Astrocyte (in vitro differentiated cells and primary cell): ENCODE results near the gene KCNG2. TPM values are rescaled to one million over a fixed set of nuclear protein-coding genes. Genes with fewer than 3 reads are reported as not detected.
A peak's percentile ranks its signal among the peaks of the same experiment; 100 is the strongest.

Experiments used
- DNase-seq: peaks from one replicate; pipeline ENCODE4 v3.0.0-alpha.2; 2010; ENCODE audit warnings: low read depth
- FAIRE-seq: peaks from 2 replicates; lab custom pipeline; 2011; peaks lifted over from hg19 to GRCh38; lab: Jason Lieb, UNC
- H2AFZ ChIP-seq: 2 replicates; pipeline ENCODE4 v1.6.0; 2012; ENCODE audit warnings: low read depth, low read length, inconsistent platforms
- H3K27ac ChIP-seq: 2 replicates; pipeline ENCODE4 v1.5.1; 2011; ENCODE audit warnings: low read depth, low read length, inconsistent platforms
- H3K27me3 ChIP-seq: 2 replicates; pipeline ENCODE4 v1.6.0; 2011; ENCODE audit warnings: low read length, inconsistent platforms; ENCODE audit not compliant: insufficient read depth
- H3K36me3 ChIP-seq: 2 replicates; pipeline ENCODE4 v1.5.1; 2011; ENCODE audit warnings: low read length, inconsistent platforms; ENCODE audit not compliant: insufficient read depth
- H3K4me1 ChIP-seq: 2 replicates; pipeline ENCODE4 v1.5.1; 2011; ENCODE audit warnings: low read length, inconsistent platforms; ENCODE audit not compliant: insufficient read depth
- H3K4me2 ChIP-seq: 2 replicates; pipeline ENCODE4 v1.6.0; 2012; ENCODE audit warnings: low read length, inconsistent platforms
- H3K4me3 ChIP-seq: 2 replicates; pipeline ENCODE4 v1.5.1; 2011; ENCODE audit warnings: low read depth, mild to moderate bottlenecking, low read length, inconsistent platforms; ENCODE audit not compliant: insufficient read depth
- H3K79me2 ChIP-seq: 2 replicates; pipeline ENCODE4 v1.6.0; 2012; ENCODE audit warnings: mild to moderate bottlenecking, low read length, inconsistent platforms; ENCODE audit not compliant: insufficient read depth
- H3K9ac ChIP-seq: 2 replicates; pipeline ENCODE4 v1.6.0; 2012; ENCODE audit warnings: mild to moderate bottlenecking, low read length, inconsistent platforms
- H3K9me3 ChIP-seq: 2 replicates; pipeline ENCODE4 v1.5.1; 2012; ENCODE audit warnings: low read depth, mild to moderate bottlenecking, low read length, inconsistent platforms; ENCODE audit not compliant: insufficient read depth
- H4K20me1 ChIP-seq: 2 replicates; pipeline ENCODE4 v1.6.0; 2012; ENCODE audit warnings: low read length, inconsistent platforms; ENCODE audit not compliant: insufficient read depth
- H3K27ac Mint-ChIP-seq: one replicate; pipeline ENCODE4 v1.8.0; 2021; ENCODE audit warnings: mild to moderate bottlenecking, mixed read lengths; ENCODE audit not compliant: unreplicated experiment
- H3K27me3 Mint-ChIP-seq: one replicate; pipeline ENCODE4 v1.8.0; 2021; ENCODE audit warnings: low read depth, mixed read lengths; ENCODE audit not compliant: unreplicated experiment
- H3K36me3 Mint-ChIP-seq: one replicate; pipeline ENCODE4 v1.8.0; 2021; ENCODE audit warnings: low read depth, mixed read lengths; ENCODE audit not compliant: unreplicated experiment
- H3K4me1 Mint-ChIP-seq: one replicate; pipeline ENCODE4 v1.8.0; 2021; ENCODE audit warnings: low read depth, mixed read lengths; ENCODE audit not compliant: unreplicated experiment
- H3K4me3 Mint-ChIP-seq: one replicate; pipeline ENCODE4 v1.8.0; 2021; ENCODE audit warnings: mild to moderate bottlenecking, moderate library complexity, mixed read lengths; ENCODE audit not compliant: unreplicated experiment
- H3K9me3 Mint-ChIP-seq: one replicate; pipeline ENCODE4 v1.8.0; 2021; ENCODE audit warnings: mild to moderate bottlenecking, mixed read lengths; ENCODE audit not compliant: unreplicated experiment
- EZH2 ChIP-seq: IDR thresholded peaks from 2 replicates; pipeline ENCODE4 v1.6.1; 2012; ENCODE audit warnings: mild to moderate bottlenecking, low read length, inconsistent platforms; ENCODE audit not compliant: insufficient read depth
- total RNA-seq: library from RNA; stranded (reverse); gene quantifications from 2 replicates; pipeline ENCODE4 v1.2.1, GENCODE V29; 2021
- TF ChIP-seq, protein P1 (sequence below): IDR thresholded peaks from 2 replicates; pipeline ENCODE4 v1.5.1; 2011; ENCODE audit warnings: low read depth, mild to moderate bottlenecking, inconsistent platforms, low read length, moderate library complexity; ENCODE audit not compliant: insufficient read depth

KCNG2 gene
- total RNA-seq, 1 donor from 2014 or later, result 0.16 TPM

DNA sequence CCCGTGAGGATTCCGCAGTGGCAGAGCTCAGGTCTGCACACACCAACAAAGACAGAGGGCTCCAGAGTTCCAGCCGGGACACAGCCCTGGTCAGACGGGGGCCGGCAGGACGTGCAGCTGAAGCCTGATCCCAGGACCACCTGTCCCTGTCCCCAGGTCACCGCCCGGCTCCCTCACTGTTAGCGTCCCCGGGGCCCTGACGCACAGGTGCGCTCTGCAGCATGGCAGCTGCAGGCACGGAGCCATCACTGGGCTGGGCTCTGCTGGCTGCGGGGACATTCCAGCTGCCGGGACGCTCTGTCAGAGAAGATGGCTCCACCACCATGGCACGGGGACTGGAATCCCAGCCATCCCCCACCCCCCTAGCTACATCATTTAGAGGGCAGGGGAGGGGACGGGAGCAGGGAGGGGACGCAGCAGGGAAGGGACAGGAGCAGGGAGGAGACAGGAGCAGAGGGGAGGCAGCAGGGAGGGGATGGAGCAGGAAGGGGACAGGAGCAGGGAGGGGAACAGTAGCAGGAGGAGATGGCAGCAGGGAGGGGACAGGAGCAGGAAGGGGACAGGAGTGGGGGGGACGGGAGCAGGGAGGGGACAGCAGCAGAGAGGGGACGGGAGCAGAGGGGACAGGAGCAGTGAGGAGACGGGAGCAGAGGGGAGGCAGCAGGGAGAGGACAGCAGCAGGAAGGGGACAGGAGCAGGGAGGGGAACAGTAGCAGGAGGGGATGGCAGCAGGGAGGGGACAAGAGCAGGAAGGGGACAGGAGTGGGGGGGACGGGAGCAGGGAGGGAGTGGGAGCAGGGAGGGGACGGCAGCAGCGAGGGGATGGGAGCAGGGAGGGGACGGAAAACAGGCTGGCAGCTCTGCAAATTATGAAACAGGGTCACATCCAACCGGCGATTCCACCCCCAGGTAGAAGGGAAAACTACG lies 113.9 kb downstream of the KCNG2 start:
- peaks cover 6% of the 10 kb centered on the region for H3K9me3 Mint-ChIP-seq
- Histone ChIP-seq H3K27me3 (no peaks in the 10 kb centered on the region), H2AFZ (no peak overlapping the region), H3K36me3 (no peaks in the 10 kb centered on the region), H3K4me2 (no peak overlapping the region), H3K4me3 (no peak overlapping the region), H3K4me1 (peaks cover 3% of the 10 kb centered on the region), H4K20me1 (peaks cover 44% of the 10 kb centered on the region), H3K9ac (no peak overlapping the region), H3K9me3 (no peaks in the 10 kb centered on the region), H3K79me2 (peaks cover 4% of the 10 kb centered on the region), H3K27ac (no peak overlapping the region)
- no peak overlapping the region for H3K27ac Mint-ChIP-seq
- H3K27me3 Mint-ChIP-seq, result no peaks in the 10 kb centered on the region
- H3K36me3 Mint-ChIP-seq, result peaks cover 33% of the 10 kb centered on the region
- no peak for DNase-seq
- H3K4me3 Mint-ChIP-seq, result no peak overlapping the region
- no peak for FAIRE-seq
- TF ChIP-seq EZH2, result no peak
- TF ChIP-seq, protein P1, sequence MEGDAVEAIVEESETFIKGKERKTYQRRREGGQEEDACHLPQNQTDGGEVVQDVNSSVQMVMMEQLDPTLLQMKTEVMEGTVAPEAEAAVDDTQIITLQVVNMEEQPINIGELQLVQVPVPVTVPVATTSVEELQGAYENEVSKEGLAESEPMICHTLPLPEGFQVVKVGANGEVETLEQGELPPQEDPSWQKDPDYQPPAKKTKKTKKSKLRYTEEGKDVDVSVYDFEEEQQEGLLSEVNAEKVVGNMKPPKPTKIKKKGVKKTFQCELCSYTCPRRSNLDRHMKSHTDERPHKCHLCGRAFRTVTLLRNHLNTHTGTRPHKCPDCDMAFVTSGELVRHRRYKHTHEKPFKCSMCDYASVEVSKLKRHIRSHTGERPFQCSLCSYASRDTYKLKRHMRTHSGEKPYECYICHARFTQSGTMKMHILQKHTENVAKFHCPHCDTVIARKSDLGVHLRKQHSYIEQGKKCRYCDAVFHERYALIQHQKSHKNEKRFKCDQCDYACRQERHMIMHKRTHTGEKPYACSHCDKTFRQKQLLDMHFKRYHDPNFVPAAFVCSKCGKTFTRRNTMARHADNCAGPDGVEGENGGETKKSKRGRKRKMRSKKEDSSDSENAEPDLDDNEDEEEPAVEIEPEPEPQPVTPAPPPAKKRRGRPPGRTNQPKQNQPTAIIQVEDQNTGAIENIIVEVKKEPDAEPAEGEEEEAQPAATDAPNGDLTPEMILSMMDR, result no peak
- H3K4me1 Mint-ChIP-seq, result peaks cover 3% of the 10 kb centered on the region

DNA sequence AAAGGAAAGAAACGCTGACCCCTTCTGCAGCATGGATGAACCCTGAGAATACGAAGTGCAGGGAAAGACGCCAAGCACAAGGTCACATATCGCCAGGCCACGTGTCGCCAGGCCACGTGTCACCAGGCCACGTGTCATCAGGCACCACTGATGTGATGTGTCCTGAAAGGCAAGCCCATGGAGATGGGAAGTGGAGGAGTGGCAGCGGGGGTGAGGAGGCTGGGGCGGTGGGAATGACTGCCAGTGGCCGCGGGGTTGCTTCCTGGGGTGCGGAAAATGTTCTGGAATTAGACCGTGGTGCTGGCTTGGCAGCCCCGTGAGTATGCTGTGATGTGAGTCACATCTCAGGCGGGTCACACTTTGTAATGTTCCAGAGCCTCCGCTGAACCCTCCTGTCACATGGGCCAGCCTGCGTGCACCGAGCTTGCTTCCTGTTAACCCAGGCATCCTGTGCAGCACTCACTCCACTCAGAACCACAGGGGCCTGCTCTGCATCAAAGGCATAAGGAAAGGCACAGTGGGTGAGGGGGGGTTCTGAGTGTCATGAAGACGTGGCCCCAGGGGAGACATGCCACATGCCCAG lies 114.8 kb downstream of the KCNG2 start:
- no peak overlapping the region for H3K4me2 ChIP-seq
- no peak overlapping the region for H3K4me3 ChIP-seq
- no peak overlapping the region for H3K27ac ChIP-seq
- no peaks in the 10 kb centered on the region for H3K9me3 ChIP-seq
- peaks cover 3% of the 10 kb centered on the region for H3K4me1 ChIP-seq
- Mint-ChIP-seq H3K27me3 (no peaks in the 10 kb centered on the region), H3K27ac (no peak overlapping the region), H3K4me3 (no peak overlapping the region), H3K4me1 (peaks cover 3% of the 10 kb centered on the region), H3K9me3 (peaks cover 7% of the 10 kb centered on the region), H3K36me3 (peaks cover 35% of the 10 kb centered on the region)
- H3K36me3 ChIP-seq, result no peaks in the 10 kb centered on the region
- peaks cover 4% of the 10 kb centered on the region for H3K79me2 ChIP-seq
- peak; percentile 56 for DNase-seq
- no peak overlapping the region for H3K9ac ChIP-seq
- H2AFZ ChIP-seq, result no peak overlapping the region
- H4K20me1 ChIP-seq, result peaks cover 42% of the 10 kb centered on the region
- no peak for TF ChIP-seq EZH2
- TF ChIP-seq, protein P1, result no peak
- no peak for FAIRE-seq
- H3K27me3 ChIP-seq, result no peaks in the 10 kb centered on the region
